Keratinocyte (primary cell): ENCODE results near the gene TMEM207. TPM values are rescaled to one million over a fixed set of nuclear protein-coding genes. Genes with fewer than 3 reads are reported as not detected.

Experiments used
- DNase-seq: peaks from one replicate; pipeline ENCODE4 v3.0.0-alpha.2; 2011; ENCODE audit warnings: low read depth, missing footprints, low spot score
- FAIRE-seq: peaks from 2 replicates; lab custom pipeline; 2011; peaks lifted over from hg19 to GRCh38; lab: Jason Lieb, UNC
- H2AFZ ChIP-seq: 2 replicates; pipeline ENCODE4 v1.6.0; 2012; ENCODE audit warnings: low read length, control low read depth, inconsistent platforms; ENCODE audit not compliant: control insufficient read depth
- H3K27ac ChIP-seq: 2 replicates; pipeline ENCODE4 v1.5.1; 2011; ENCODE audit warnings: low read length; ENCODE audit not compliant: control insufficient read depth, insufficient read depth
- H3K27me3 ChIP-seq: 3 replicates; pipeline ENCODE4 v1.6.0; 2011; ENCODE audit warnings: low read length; ENCODE audit not compliant: control insufficient read depth, insufficient read depth; ENCODE audit errors: extremely low read depth
- H3K36me3 ChIP-seq, 2 experiments: 2 replicates in 1 of 2; 3 replicates in 1 of 2; pipeline ENCODE4 v1.5.1; 2011; ENCODE audit warnings: low read length in 2 of 2, mild to moderate bottlenecking in 1 of 2; ENCODE audit not compliant: control insufficient read depth in 2 of 2, insufficient read depth in 2 of 2; ENCODE audit errors: extremely low read depth in 1 of 2
- H3K4me1 ChIP-seq: 3 replicates; pipeline ENCODE4 v1.5.1; 2011; ENCODE audit warnings: low read length; ENCODE audit not compliant: control insufficient read depth, insufficient read depth; ENCODE audit errors: extremely low read depth
- H3K4me2 ChIP-seq: 3 replicates; pipeline ENCODE4 v1.6.0; 2011; ENCODE audit warnings: low read depth, low read length; ENCODE audit not compliant: control insufficient read depth, insufficient read depth; ENCODE audit errors: extremely low read depth
- H3K4me3 ChIP-seq, 3 experiments: fragments of 200-600 bp in 1 of 3; sonication (generic) in 1 of 3; 2 replicates in 2 of 3; 3 replicates in 1 of 3; pipeline ENCODE4 v1.5.1; 2011 to 2016; ENCODE audit warnings: low read length in 3 of 3, mild to moderate bottlenecking in 3 of 3, control low read depth in 2 of 3, inconsistent platforms in 1 of 3, low read depth in 1 of 3, mixed read lengths in 1 of 3, mixed run types in 1 of 3, moderate library complexity in 1 of 3; ENCODE audit not compliant: control insufficient read depth in 2 of 3, insufficient read depth in 2 of 3; ENCODE audit errors: extremely low read depth in 1 of 3
- H3K79me2 ChIP-seq: 2 replicates; pipeline ENCODE4 v1.6.0; 2012; ENCODE audit warnings: low read length; ENCODE audit not compliant: control insufficient read depth, insufficient read depth
- H3K9ac ChIP-seq: 3 replicates; pipeline ENCODE4 v1.6.0; 2011; ENCODE audit warnings: low read length; ENCODE audit not compliant: control insufficient read depth, insufficient read depth; ENCODE audit errors: extremely low read depth
- H3K9me1 ChIP-seq: 3 replicates; pipeline ENCODE4 v1.6.0; 2011; ENCODE audit warnings: low read length; ENCODE audit not compliant: control insufficient read depth, insufficient read depth; ENCODE audit errors: extremely low read depth
- H3K9me3 ChIP-seq: 2 replicates; pipeline ENCODE4 v1.5.1; 2012; ENCODE audit warnings: low read depth, low read length; ENCODE audit not compliant: control insufficient read depth
- H4K20me1 ChIP-seq: 3 replicates; pipeline ENCODE4 v1.6.0; 2011; ENCODE audit warnings: low read length; ENCODE audit not compliant: control insufficient read depth, insufficient read depth; ENCODE audit errors: extremely low read depth
- EZH2 ChIP-seq: IDR thresholded peaks from one replicate; pipeline ENCODE4 v1.6.1; 2012; ENCODE audit warnings: inconsistent platforms, mild to moderate bottlenecking, low read length, moderate library complexity
- dilution Hi-C: fragments of 300-500 bp; cut with MboI; formaldehyde crosslinking; loops from one replicate; pipeline ENCODE4 v1.7.0; 2020; ENCODE audit warnings: low sequenced_read_pairs; ENCODE audit not compliant: extremely low pct_ligation_motif_present
- polyA plus RNA-seq, 5 experiments: library from polyadenylated mRNA; depleted of rRNA in 3 of 5; stranded (reverse) in 3 of 5; stranded (forward) in 1 of 5; unstranded in 1 of 5; fragments of >200 nt; gene quantifications; 1 replicate in 1 of 5; 2 replicates in 3 of 5; 3 replicates in 1 of 5; pipeline versions ENCODE4 v1.2.1 to v1.2.3, GENCODE V29; 2011 to 2012; ENCODE audit warnings: missing spikeins in 2 of 5, low read depth in 1 of 5, low replicate concordance in 1 of 5
- TF ChIP-seq, protein P1 (sequence below), 3 experiments: IDR thresholded peaks in 1 of 3; conservative IDR thresholded peaks in 1 of 3; optimal IDR thresholded peaks in 1 of 3; 2 replicates in 2 of 3; 3 replicates in 1 of 3; pipeline versions ENCODE3 to v1.5.1; 2011; ENCODE audit warnings: low read length in 3 of 3, mild to moderate bottlenecking in 3 of 3, moderate library complexity in 2 of 3, control low read depth in 1 of 3, inconsistent platforms in 1 of 3; ENCODE audit not compliant: insufficient read depth in 2 of 3; ENCODE audit errors: extremely low read depth in 1 of 3

Gene TMEM207
- polyA plus RNA-seq, 1 donor (not counting 4 experiments of a cell fraction or from before 2014, with no cell fraction given) = not detected

- no peak overlapping the region for H3K9ac ChIP-seq
- no peaks in the 10 kb centered on the region for H4K20me1 ChIP-seq
- TF ChIP-seq, protein P1, sequence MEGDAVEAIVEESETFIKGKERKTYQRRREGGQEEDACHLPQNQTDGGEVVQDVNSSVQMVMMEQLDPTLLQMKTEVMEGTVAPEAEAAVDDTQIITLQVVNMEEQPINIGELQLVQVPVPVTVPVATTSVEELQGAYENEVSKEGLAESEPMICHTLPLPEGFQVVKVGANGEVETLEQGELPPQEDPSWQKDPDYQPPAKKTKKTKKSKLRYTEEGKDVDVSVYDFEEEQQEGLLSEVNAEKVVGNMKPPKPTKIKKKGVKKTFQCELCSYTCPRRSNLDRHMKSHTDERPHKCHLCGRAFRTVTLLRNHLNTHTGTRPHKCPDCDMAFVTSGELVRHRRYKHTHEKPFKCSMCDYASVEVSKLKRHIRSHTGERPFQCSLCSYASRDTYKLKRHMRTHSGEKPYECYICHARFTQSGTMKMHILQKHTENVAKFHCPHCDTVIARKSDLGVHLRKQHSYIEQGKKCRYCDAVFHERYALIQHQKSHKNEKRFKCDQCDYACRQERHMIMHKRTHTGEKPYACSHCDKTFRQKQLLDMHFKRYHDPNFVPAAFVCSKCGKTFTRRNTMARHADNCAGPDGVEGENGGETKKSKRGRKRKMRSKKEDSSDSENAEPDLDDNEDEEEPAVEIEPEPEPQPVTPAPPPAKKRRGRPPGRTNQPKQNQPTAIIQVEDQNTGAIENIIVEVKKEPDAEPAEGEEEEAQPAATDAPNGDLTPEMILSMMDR (optimal IDR thresholded peaks at IDR 0.05 in 1 of 3, IDR thresholded peaks at IDR 0.05 in 1 of 3, conservative IDR thresholded peaks at IDR 0.05 in 1 of 3; ENCODE audit: extremely low read depth in 1 of 3, insufficient read depth in 2 of 3, low read length in 3 of 3) = no peak
- TF ChIP-seq EZH2 = no peak
- no peak overlapping the region for H3K4me2 ChIP-seq
- no peaks in the 10 kb centered on the region for H3K36me3 ChIP-seq
- dilution Hi-C loops = no loop called here
- no peak overlapping the region for H2AFZ ChIP-seq
- no peak overlapping the region for H3K27ac ChIP-seq
- H3K4me3 ChIP-seq = no peak overlapping the region
- H3K27me3 ChIP-seq = no peaks in the 10 kb centered on the region
- H3K79me2 ChIP-seq = no peaks in the 10 kb centered on the region
- peak; percentile 53 for FAIRE-seq
- H3K9me1 ChIP-seq = no peaks in the 10 kb centered on the region
- DNase-seq = no peak
- peaks cover 2% of the 10 kb centered on the region for H3K9me3 ChIP-seq
- H3K4me1 ChIP-seq = peaks cover 21% of the 10 kb centered on the region
Measured at GRCh38 chr3:190429681-190430080, 20.0 kb downstream of the TMEM207 start.

DNA sequence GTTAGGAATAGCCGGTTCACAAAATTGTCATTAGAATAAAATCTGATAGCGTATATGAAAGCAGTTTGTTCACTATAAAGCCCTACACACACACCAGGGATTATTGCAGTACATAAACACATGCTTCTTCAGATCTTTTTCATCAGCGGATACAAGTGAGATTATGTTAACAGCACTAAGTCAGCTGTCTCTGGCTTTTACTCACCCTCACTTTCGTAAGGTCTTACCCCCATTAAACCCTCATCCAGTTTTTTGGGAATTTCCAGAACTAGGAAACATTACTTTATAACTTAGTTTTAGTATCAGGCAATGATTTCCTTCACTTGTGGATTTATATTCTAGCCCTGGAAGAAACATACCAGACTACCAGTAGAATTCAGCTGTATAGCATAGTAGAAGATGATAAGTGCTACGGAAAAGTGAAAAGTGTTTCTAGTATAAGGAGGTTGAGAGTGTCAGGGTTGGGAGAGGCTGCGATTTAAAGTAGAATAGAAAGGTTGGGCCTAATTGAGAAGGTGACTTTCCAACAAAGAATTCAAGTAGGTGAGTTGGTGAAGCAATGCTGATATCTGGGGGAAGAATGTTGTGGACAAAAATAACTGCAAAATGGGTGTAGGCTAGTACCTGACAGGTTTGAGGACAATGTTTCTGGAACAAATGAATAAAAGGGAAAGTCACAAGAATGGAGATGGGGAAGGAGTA, 22.7 kb downstream of the TMEM207 start:
- FAIRE-seq = peak; percentile 20
- no peak for DNase-seq
- H3K27ac ChIP-seq = no peak overlapping the region

More for the DNA sequence above, 22.7 kb downstream of the TMEM207 start:
- Histone ChIP-seq H3K9me3 (no peaks in the 10 kb centered on the region), H4K20me1 (no peaks in the 10 kb centered on the region), H3K9ac (no peak overlapping the region), H3K36me3 (no peaks in the 10 kb centered on the region), H3K79me2 (no peaks in the 10 kb centered on the region), H3K4me3 (no peak overlapping the region), H3K4me2 (no peak overlapping the region), H3K4me1 (peaks cover 10% of the 10 kb centered on the region), H2AFZ (no peak overlapping the region), H3K27me3 (no peaks in the 10 kb centered on the region), H3K9me1 (no peaks in the 10 kb centered on the region)
- dilution Hi-C loops = no loop called here
- TF ChIP-seq, protein P1 (optimal IDR thresholded peaks at IDR 0.05 in 1 of 3, IDR thresholded peaks at IDR 0.05 in 1 of 3, conservative IDR thresholded peaks at IDR 0.05 in 1 of 3; ENCODE audit: extremely low read depth in 1 of 3, insufficient read depth in 2 of 3, low read length in 3 of 3) = no peak
